Caco-2 (cell line): ENCODE measurements around the gene PRR11. TPM values are rescaled to one million over a fixed set of nuclear protein-coding genes. Genes with fewer than 3 reads are reported as not detected.

Source experiments
- BruUV-seq: library from RNA; stranded (reverse); fragments of 400-500 nt; replicated peaks from 2 replicates; lab custom pipeline; 2021; lab: Mats Ljungman, UMichigan
- CTCF ChIA-PET: fragments of 300-600 bp; sonication (Branson Sonifier 250); formaldehyde crosslinking; loops from one replicate; lab custom pipeline; 2022; ENCODE audit warnings: antibody characterized with exemption; lab: Charles Lee
- POLR2A ChIA-PET: fragments of 300-600 bp; sonication (Branson Sonifier 250); formaldehyde crosslinking; loops from one replicate; lab custom pipeline; 2022; ENCODE audit warnings: antibody characterized with exemption; lab: Charles Lee
- DNase-seq, 2 experiments: peaks; one replicate each; pipeline versions ENCODE4 v3.0.0 to v3.0.0-alpha.2; 2020 to 2022
- H3K27me3 ChIP-seq: replicated peaks from 2 replicates; pipeline ENCODE4 v1.6.0; 2011; ENCODE audit warnings: low read length; ENCODE audit not compliant: control insufficient read depth, insufficient read depth
- H3K36me3 ChIP-seq: 2 replicates; pipeline ENCODE4 v1.5.1; 2011; ENCODE audit warnings: low read length; ENCODE audit not compliant: control insufficient read depth, insufficient read depth
- H3K4me1 ChIP-seq: fragments of 250-450 bp; sonication (Bioruptor Pico); 2 replicates; pipeline ENCODE4 v1.5.1; 2020; ENCODE audit warnings: mild to moderate bottlenecking
- H3K4me3 ChIP-seq: 2 replicates; pipeline ENCODE4 v1.5.1; 2011; ENCODE audit warnings: low read depth, mild to moderate bottlenecking, control low read depth, low read length
- H3K9me3 ChIP-seq: fragments of 250-450 bp; sonication (Bioruptor Pico); 2 replicates; pipeline ENCODE4 v1.5.1; 2020; ENCODE audit warnings: mild to moderate bottlenecking, moderate library complexity
- H3K27ac Mint-ChIP-seq: one replicate; pipeline ENCODE4 v1.8.0; 2022; ENCODE audit warnings: mixed read lengths; ENCODE audit not compliant: unreplicated experiment
- H3K27me3 Mint-ChIP-seq: one replicate; pipeline ENCODE4 v1.8.0; 2022; ENCODE audit warnings: mixed read lengths; ENCODE audit not compliant: insufficient read depth, unreplicated experiment
- H3K36me3 Mint-ChIP-seq: one replicate; pipeline ENCODE4 v1.8.0; 2022; ENCODE audit warnings: mild to moderate bottlenecking, mixed read lengths; ENCODE audit not compliant: insufficient read depth, unreplicated experiment
- H3K4me1 Mint-ChIP-seq: one replicate; pipeline ENCODE4 v1.8.0; 2022; ENCODE audit warnings: low read depth, mixed read lengths; ENCODE audit not compliant: unreplicated experiment
- H3K4me3 Mint-ChIP-seq: one replicate; pipeline ENCODE4 v1.8.0; 2022; ENCODE audit warnings: mild to moderate bottlenecking, moderate library complexity, mixed read lengths; ENCODE audit not compliant: unreplicated experiment
- H3K9me3 Mint-ChIP-seq: one replicate; pipeline ENCODE4 v1.8.0; 2022; ENCODE audit warnings: mixed read lengths; ENCODE audit not compliant: unreplicated experiment
- CTCF ChIP-seq, 2 experiments: fragments of 200-600 bp in 1 of 2; IDR thresholded peaks; 1 replicate in 1 of 2; 2 replicates in 1 of 2; pipeline versions ENCODE4 v1.5.1 to v1.8.0; 2011 to 2022; ENCODE audit warnings: antibody characterized with exemption in 1 of 2, control low read depth in 1 of 2, inconsistent platforms in 1 of 2, low read depth in 1 of 2, low read length in 1 of 2, mild to moderate bottlenecking in 1 of 2, moderate library complexity in 1 of 2; ENCODE audit not compliant: insufficient read depth in 1 of 2, severe bottlenecking in 1 of 2, unreplicated experiment in 1 of 2
- intact Hi-C: fragments of 100-400 bp; cut with micrococcal nuclease; formaldehyde crosslinking; loops from one replicate; pipeline ENCODE4 v1.10.0; 2022; ENCODE audit not compliant: unreplicated experiment
- total RNA-seq: library from RNA; stranded (reverse); gene quantifications from 2 replicates; pipeline ENCODE4 v1.2.3, GENCODE V29; 2022

Gene PRR11
- total RNA-seq, 1 experiment from 2014 or later: 89.9 TPM

GRCh38 chr17:59154721-59155438 lies 666 bp upstream of the PRR11 start, which contains the start of gene SKA2:
Gene SKA2 (minus strand): TSS chr17:59155186. CDS start chr17:59155163, 23 bp downstream.
- no peaks in the 10 kb centered on the region for H3K27me3 ChIP-seq
- Mint-ChIP-seq H3K4me3 (no peak within 1 kb of the TSS), H3K36me3 (peaks cover 7% of the 10 kb centered on the region), H3K9me3 (no peaks in the 10 kb centered on the region), H3K27ac (no peak within 1 kb of the TSS), H3K27me3 (no peaks in the 10 kb centered on the region), H3K4me1 (peaks cover 31% of the 10 kb centered on the region)
- CTCF ChIA-PET: interaction anchor here (0.8 to 1.3 kb wide), 5 partner anchors 11 to 175 kb away, joined by 3 to 6 read pairs (median 3); partner anchors contain the start of genes GDPD1, SMG8 and TRIM37
- no peak for TF ChIP-seq CTCF (IDR thresholded peaks at IDR 0.05; ENCODE audit: insufficient read depth in 1 of 2, low read depth in 1 of 2, low read length in 1 of 2, severe bottlenecking in 1 of 2, unreplicated experiment in 1 of 2)
- H3K4me1 ChIP-seq: peaks cover 20% of the 10 kb centered on the region
- intact Hi-C loops: loop anchor here (1.0 to 2.0 kb wide), 2 partner anchors 48 to 636 kb away; no protein-coding TSS in a partner anchor
- peak; percentile 99 to 100 for DNase-seq
- POLR2A ChIA-PET: interaction anchor here (0.5 to 2.1 kb wide), 17 partner anchors 8 to 552 kb away, joined by 3 to 38 read pairs (median 4); partner anchors contain the start of genes CLTC, GDPD1, PTRH2 and SMG8
- peak within 1 kb of the TSS; percentile 82 for H3K4me3 ChIP-seq
- no peaks in the 10 kb centered on the region for H3K9me3 ChIP-seq
- no TSS peak for BruUV-seq
- no peaks in the 10 kb centered on the region; the same call in 1 of the 2 replicates for H3K36me3 ChIP-seq

- no peaks in the 10 kb centered on the region; the same call in 1 of the 2 replicates for H3K36me3 ChIP-seq
- Mint-ChIP-seq H3K36me3 (peaks cover 33% of the 10 kb centered on the region), H3K27me3 (no peaks in the 10 kb centered on the region), H3K4me3 (no peak overlapping the region), H3K27ac (no peak overlapping the region), H3K9me3 (no peaks in the 10 kb centered on the region), H3K4me1 (peaks cover 12% of the 10 kb centered on the region)
- BruUV-seq: no TSS peak
- ChIA-PET CTCF (no interaction called here), POLR2A (no interaction called here)
- intact Hi-C loops: no loop called here
- H3K4me3 ChIP-seq: no peak overlapping the region
- H3K27me3 ChIP-seq: no peaks in the 10 kb centered on the region
- no peak for TF ChIP-seq CTCF (IDR thresholded peaks at IDR 0.05; ENCODE audit: insufficient read depth in 1 of 2, low read depth in 1 of 2, low read length in 1 of 2, severe bottlenecking in 1 of 2, unreplicated experiment in 1 of 2)
- no peaks in the 10 kb centered on the region for H3K9me3 ChIP-seq
- no peaks in the 10 kb centered on the region for H3K4me1 ChIP-seq
- peak in 1 of 2 experiments; percentile 17 for DNase-seq
Measured at GRCh38 chr17:59160157-59161025, 4.8 kb downstream of the PRR11 start.

- H3K27me3 ChIP-seq: no peaks in the 10 kb centered on the region
- no peaks in the 10 kb centered on the region for H3K9me3 ChIP-seq
- Mint-ChIP-seq H3K27me3 (no peaks in the 10 kb centered on the region), H3K27ac (no peak overlapping the region), H3K4me3 (no peak overlapping the region), H3K36me3 (peaks cover 33% of the 10 kb centered on the region), H3K4me1 (peaks cover 12% of the 10 kb centered on the region), H3K9me3 (no peaks in the 10 kb centered on the region)
- H3K4me3 ChIP-seq: no peak overlapping the region
- no peak for TF ChIP-seq CTCF (IDR thresholded peaks at IDR 0.05; ENCODE audit: insufficient read depth in 1 of 2, low read depth in 1 of 2, low read length in 1 of 2, severe bottlenecking in 1 of 2, unreplicated experiment in 1 of 2)
- peak in 1 of 2 experiments; percentile 8 for DNase-seq
- H3K4me1 ChIP-seq: no peaks in the 10 kb centered on the region
- ChIA-PET CTCF (no interaction called here), POLR2A (no interaction called here)
- intact Hi-C loops: no loop called here
- no peaks in the 10 kb centered on the region; the same call in 1 of the 2 replicates for H3K36me3 ChIP-seq
- no TSS peak for BruUV-seq
Measured at GRCh38 chr17:59161477-59161876, 5.9 kb downstream of the PRR11 start.
